Fibroblast of lung (primary cell): ENCODE measurements around the gene RAPGEF2. TPM values are rescaled to one million over a fixed set of nuclear protein-coding genes. Genes with fewer than 3 reads are reported as not detected.

ENCODE experiments used
- DNase-seq, 2 donors: peaks; one replicate each; pipeline versions ENCODE4 v3.0.0 to v3.0.0-alpha.2; 2010; ENCODE audit warnings: low read depth in 2 of 2
- H2AFZ ChIP-seq: 2 replicates; pipeline ENCODE4 v1.5.1; 2012; ENCODE audit warnings: low read length, control low read depth, inconsistent platforms
- H3K27ac ChIP-seq: 2 replicates; pipeline ENCODE4 v1.5.1; 2011; ENCODE audit warnings: low read length, control low read depth; ENCODE audit not compliant: insufficient read depth
- H3K27me3 ChIP-seq: 2 replicates; pipeline ENCODE4 v1.5.1; 2011; ENCODE audit warnings: mild to moderate bottlenecking, low read length; ENCODE audit not compliant: control insufficient read depth, insufficient read depth
- H3K36me3 ChIP-seq: 2 replicates; pipeline ENCODE4 v1.5.1; 2011; ENCODE audit warnings: low read length; ENCODE audit not compliant: control insufficient read depth, insufficient read depth
- H3K4me1 ChIP-seq: 2 replicates; pipeline ENCODE4 v1.5.1; 2011; ENCODE audit warnings: low read length; ENCODE audit not compliant: control insufficient read depth, insufficient read depth; ENCODE audit errors: extremely low read depth
- H3K4me2 ChIP-seq: 2 replicates; pipeline ENCODE4 v1.5.1; 2011; ENCODE audit warnings: low read length, control low read depth; ENCODE audit not compliant: insufficient read depth; ENCODE audit errors: extremely low read depth
- H3K4me3 ChIP-seq, 4 experiments: fragments of 200-600 bp in 1 of 4; sonication (generic) in 1 of 4; replicated peaks in 1 of 4; 2 replicates each; pipeline ENCODE4 v1.5.1; 2011 to 2016; ENCODE audit warnings: low read length in 4 of 4, low read depth in 3 of 4, mild to moderate bottlenecking in 3 of 4, control low read depth in 2 of 4, inconsistent platforms in 1 of 4, mixed read lengths in 1 of 4; ENCODE audit not compliant: insufficient read depth in 1 of 4; ENCODE audit errors: control extremely low read depth in 1 of 4
- H3K79me2 ChIP-seq: 2 replicates; pipeline ENCODE4 v1.5.1; 2012; ENCODE audit warnings: mild to moderate bottlenecking, low read length, inconsistent platforms; ENCODE audit not compliant: control insufficient read depth, insufficient read depth
- H3K9ac ChIP-seq: 2 replicates; pipeline ENCODE4 v1.5.1; 2011; ENCODE audit warnings: mild to moderate bottlenecking, low read length, control low read depth; ENCODE audit not compliant: insufficient read depth
- H3K9me3 ChIP-seq: 2 replicates; pipeline ENCODE4 v1.5.1; 2012; ENCODE audit warnings: low read depth, low read length; ENCODE audit not compliant: control insufficient read depth, insufficient read depth
- H4K20me1 ChIP-seq: 2 replicates; pipeline ENCODE4 v1.5.1; 2011; ENCODE audit warnings: low read length; ENCODE audit not compliant: control insufficient read depth, insufficient read depth; ENCODE audit errors: extremely low read depth
- EZH2 ChIP-seq: IDR thresholded peaks from 2 replicates; pipeline ENCODE4 v1.5.1; 2012; ENCODE audit warnings: low read length, control low read depth, mild to moderate bottlenecking; ENCODE audit errors: missing control alignments
- polyA plus RNA-seq, 2 donors: library from polyadenylated mRNA; depleted of rRNA in 1 of 2; stranded (reverse) in 1 of 2; unstranded in 1 of 2; fragments of >200 nt; gene quantifications; 2 replicates each; pipeline ENCODE4 v1.2.1, GENCODE V29; 2011 to 2012; ENCODE audit warnings: missing spikeins in 1 of 2
- total RNA-seq: library from RNA; depleted of rRNA; stranded (reverse); fragments of >200 nt; gene quantifications from 2 replicates; pipeline ENCODE4 v1.2.1, GENCODE V29; 2014
- TF ChIP-seq, protein P1 (sequence below), 2 donors: IDR thresholded peaks in 1 of 2; conservative IDR thresholded peaks in 1 of 2; 1 replicate in 1 of 2; 2 replicates in 1 of 2; pipeline ENCODE4 v1.5.1; 2011 to 2012; ENCODE audit warnings: low read length in 2 of 2, control low read depth in 1 of 2, inconsistent platforms in 1 of 2, low read depth in 1 of 2, mild to moderate bottlenecking in 1 of 2

Gene RAPGEF2
- total and polyA plus RNA-seq, 2 donors (not counting 1 experiment from before 2014, with no cell fraction given): 45.5 to 58.5 TPM

DNA sequence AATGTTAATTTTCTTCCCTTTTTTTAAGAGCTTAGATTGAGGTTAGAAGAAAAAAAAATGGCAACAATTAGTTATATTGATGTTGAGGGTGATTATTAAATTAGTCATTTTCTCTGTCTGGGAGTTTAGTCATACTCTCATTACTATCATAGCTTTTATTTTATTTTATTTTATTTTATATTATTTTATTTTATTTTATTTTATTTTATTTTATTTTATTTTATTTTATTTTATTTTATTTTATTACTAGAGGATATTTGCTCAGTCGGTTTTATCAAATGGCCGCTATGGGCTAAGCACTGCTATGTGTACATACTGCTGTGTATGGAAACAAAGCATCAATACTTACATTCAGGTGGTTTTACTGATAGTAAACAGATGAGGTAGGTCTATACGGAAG, 239.5 kb downstream of the RAPGEF2 start:
- Histone ChIP-seq H3K79me2 (no peaks in the 10 kb centered on the region), H3K36me3 (peaks cover 7% of the 10 kb centered on the region), H3K9ac (no peak overlapping the region), H3K27me3 (no peaks in the 10 kb centered on the region), H3K4me2 (no peak overlapping the region), H3K9me3 (no peaks in the 10 kb centered on the region), H3K4me3 (no peak overlapping the region), H3K27ac (no peak overlapping the region), H2AFZ (no peak overlapping the region), H3K4me1 (peaks cover 3% of the 10 kb centered on the region), H4K20me1 (no peaks in the 10 kb centered on the region)
- TF ChIP-seq, protein P1, sequence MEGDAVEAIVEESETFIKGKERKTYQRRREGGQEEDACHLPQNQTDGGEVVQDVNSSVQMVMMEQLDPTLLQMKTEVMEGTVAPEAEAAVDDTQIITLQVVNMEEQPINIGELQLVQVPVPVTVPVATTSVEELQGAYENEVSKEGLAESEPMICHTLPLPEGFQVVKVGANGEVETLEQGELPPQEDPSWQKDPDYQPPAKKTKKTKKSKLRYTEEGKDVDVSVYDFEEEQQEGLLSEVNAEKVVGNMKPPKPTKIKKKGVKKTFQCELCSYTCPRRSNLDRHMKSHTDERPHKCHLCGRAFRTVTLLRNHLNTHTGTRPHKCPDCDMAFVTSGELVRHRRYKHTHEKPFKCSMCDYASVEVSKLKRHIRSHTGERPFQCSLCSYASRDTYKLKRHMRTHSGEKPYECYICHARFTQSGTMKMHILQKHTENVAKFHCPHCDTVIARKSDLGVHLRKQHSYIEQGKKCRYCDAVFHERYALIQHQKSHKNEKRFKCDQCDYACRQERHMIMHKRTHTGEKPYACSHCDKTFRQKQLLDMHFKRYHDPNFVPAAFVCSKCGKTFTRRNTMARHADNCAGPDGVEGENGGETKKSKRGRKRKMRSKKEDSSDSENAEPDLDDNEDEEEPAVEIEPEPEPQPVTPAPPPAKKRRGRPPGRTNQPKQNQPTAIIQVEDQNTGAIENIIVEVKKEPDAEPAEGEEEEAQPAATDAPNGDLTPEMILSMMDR (conservative IDR thresholded peaks at IDR 0.05 in 1 of 2, IDR thresholded peaks at IDR 0.05 in 1 of 2; ENCODE audit: low read depth in 1 of 2, low read length in 2 of 2): no peak
- no peak for TF ChIP-seq EZH2
- no peak for DNase-seq

DNA sequence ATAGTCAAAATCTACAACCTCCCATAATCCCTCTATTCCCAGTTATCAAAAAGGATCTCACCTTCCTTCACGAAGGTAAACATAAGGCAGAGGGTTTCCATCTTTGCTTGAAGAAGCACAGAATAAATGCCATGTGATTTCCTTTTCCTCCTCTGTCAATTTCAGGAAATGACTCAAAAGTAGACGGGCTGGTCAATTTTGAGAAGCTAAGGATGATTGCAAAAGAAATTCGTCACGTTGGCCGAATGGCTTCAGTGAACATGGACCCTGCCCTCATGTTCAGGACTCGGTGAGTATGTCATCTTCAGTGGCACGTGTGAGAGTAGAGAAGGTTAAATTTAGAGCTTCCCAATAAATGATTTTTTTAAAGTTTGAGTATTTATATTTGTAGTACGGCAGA, 240.2 kb downstream of the RAPGEF2 start:
- Histone ChIP-seq H3K9ac (no peak overlapping the region), H3K27ac (no peak overlapping the region), H3K27me3 (no peaks in the 10 kb centered on the region), H3K9me3 (no peaks in the 10 kb centered on the region), H3K4me3 (no peak overlapping the region), H3K79me2 (no peaks in the 10 kb centered on the region), H3K4me1 (peaks cover 3% of the 10 kb centered on the region), H2AFZ (no peak overlapping the region), H4K20me1 (no peaks in the 10 kb centered on the region), H3K36me3 (peaks cover 7% of the 10 kb centered on the region), H3K4me2 (no peak overlapping the region)
- DNase-seq: no peak
- TF ChIP-seq, protein P1 (conservative IDR thresholded peaks at IDR 0.05 in 1 of 2, IDR thresholded peaks at IDR 0.05 in 1 of 2; ENCODE audit: low read depth in 1 of 2, low read length in 2 of 2): no peak
- no peak for TF ChIP-seq EZH2

DNA sequence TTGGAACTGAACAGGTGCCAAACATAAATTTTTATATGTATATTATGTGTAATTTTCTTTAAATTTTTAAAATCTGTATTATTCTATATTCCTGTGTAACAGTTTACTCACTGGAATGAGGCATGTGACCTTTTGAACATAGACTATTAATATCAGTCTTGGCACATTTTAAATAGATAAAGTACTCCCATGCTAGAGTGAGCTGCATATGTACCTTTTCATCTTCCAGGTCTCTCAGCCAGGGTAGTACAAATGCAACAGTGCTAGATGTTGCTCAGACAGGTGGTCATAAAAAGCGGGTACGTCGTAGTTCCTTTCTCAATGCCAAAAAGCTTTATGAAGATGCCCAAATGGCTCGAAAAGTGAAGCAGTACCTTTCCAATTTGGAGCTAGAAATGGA, 242.0 kb downstream of the RAPGEF2 start:
- H3K27me3 ChIP-seq: no peaks in the 10 kb centered on the region
- no peaks in the 10 kb centered on the region for H3K79me2 ChIP-seq
- no peak overlapping the region for H3K4me3 ChIP-seq
- peaks cover 3% of the 10 kb centered on the region for H3K4me1 ChIP-seq
- H3K36me3 ChIP-seq: peaks cover 3% of the 10 kb centered on the region
- no peak for DNase-seq
- no peak overlapping the region for H3K27ac ChIP-seq
- no peak overlapping the region for H2AFZ ChIP-seq
- no peak for TF ChIP-seq EZH2
- TF ChIP-seq, protein P1 (conservative IDR thresholded peaks at IDR 0.05 in 1 of 2, IDR thresholded peaks at IDR 0.05 in 1 of 2; ENCODE audit: low read depth in 1 of 2, low read length in 2 of 2): no peak
- H3K9me3 ChIP-seq: no peaks in the 10 kb centered on the region
- no peak overlapping the region for H3K9ac ChIP-seq
- H3K4me2 ChIP-seq: no peak overlapping the region
- H4K20me1 ChIP-seq: no peaks in the 10 kb centered on the region
